HG02938 (cell line): ENCODE results near the gene EYA2.
"Not testable (repeated sequence)": the region's sequence is repeated elsewhere in the genome, so short reads cannot be mapped to it uniquely, and the experiment has no call there.

Experiments used
- ATAC-seq: cut with Tn5 transposase; IDR thresholded peaks from one replicate; pipeline ENCODE4 v1.9.1; 2021; ENCODE audit warnings: mild to moderate bottlenecking, moderate library complexity; ENCODE audit not compliant: unreplicated experiment

Gene EYA2

DNA sequence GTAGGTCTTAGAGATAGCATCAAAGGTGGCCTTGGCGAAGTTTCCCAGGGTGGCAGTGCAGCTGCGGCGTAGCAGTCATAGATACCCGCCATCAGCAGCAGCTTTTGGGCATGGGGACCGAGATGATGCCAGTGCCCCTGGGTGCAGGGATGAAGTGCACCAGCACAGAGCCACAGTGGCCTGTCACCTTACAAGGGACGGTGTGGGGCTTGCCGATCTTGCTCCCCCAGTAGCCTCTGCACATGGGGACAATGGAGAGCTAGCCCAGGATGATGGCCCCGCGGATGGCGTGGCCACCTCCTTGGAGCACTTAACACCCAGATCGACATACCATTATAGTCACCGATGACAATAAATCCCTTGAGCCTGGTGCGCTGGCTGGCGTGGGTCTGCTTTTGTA is 266.3 kb downstream of the EYA2 start:
- ATAC-seq: no peak

DNA sequence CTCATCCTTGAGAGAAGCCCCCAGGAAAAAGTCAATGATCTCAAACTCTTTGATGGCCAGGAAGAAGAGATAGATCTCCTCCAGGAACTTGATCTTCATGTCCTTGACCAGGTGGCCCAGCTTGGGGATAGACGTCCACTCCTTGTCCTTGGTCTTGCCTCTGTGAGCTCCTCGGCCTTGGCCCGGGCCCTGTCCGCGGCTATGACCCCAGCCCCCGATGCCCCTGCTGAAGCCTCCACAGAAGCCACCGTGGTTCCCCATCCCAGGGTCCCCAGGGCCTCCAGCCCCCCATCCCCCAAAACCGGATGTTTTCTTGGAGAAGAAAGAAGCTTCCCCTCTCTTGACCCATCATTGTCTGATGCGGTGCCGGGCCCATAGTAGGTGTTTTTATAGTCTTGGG is 266.8 kb downstream of the EYA2 start:
- ATAC-seq: no peak

- ATAC-seq: no peak
Measured at GRCh38 chr20:47164140-47164539, 269.5 kb downstream of the EYA2 start.

GRCh38 chr20:47165376-47165865 is 270.8 kb downstream of the EYA2 start:
- ATAC-seq: no peak

- ATAC-seq: no peak
Measured at GRCh38 chr20:47167846-47168245, 273.2 kb downstream of the EYA2 start.

- no peak for ATAC-seq
Measured at GRCh38 chr20:47172579-47172978, 277.9 kb downstream of the EYA2 start.

DNA sequence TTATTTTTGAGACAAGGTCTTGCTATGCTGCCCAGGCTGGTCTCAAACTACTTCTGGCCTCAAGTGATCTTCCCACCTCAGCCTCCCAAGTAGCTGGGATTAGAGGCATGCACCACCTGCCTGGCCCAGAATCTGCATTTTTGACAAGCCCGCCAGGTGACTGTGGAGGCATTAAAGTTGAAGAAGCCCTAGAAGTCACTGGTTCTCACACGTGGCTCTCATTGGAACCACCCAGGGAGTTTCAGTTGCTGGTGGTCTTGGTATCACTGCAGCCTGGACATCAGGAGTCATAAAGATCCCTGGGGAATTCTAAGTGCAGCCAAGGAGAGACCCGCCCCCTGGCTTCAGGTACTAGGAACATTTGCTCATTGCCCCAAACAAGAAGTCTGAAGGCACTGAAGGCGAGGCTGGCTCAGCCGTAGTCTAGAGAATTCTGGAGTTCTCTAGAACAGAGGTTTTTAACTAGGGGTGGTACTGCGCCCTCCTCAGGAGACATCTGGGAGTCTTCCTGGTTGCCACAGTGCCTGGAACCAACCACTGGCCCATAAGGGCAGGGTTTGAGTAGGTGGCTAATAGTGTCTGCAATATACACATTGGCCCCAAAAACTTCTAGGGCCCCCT is 279.1 kb downstream of the EYA2 start:
- no peak for ATAC-seq

- ATAC-seq: no peak
Measured at GRCh38 chr20:47174456-47175243, 280.0 kb downstream of the EYA2 start.

- no peak for ATAC-seq
Measured at GRCh38 chr20:47175493-47175892, 280.9 kb downstream of the EYA2 start.

- ATAC-seq: not testable (repeated sequence)
Measured at GRCh38 chr20:47176217-47176616, 281.6 kb downstream of the EYA2 start.

GRCh38 chr20:47178277-47178676 is 283.6 kb downstream of the EYA2 start:
- ATAC-seq: no peak

DNA sequence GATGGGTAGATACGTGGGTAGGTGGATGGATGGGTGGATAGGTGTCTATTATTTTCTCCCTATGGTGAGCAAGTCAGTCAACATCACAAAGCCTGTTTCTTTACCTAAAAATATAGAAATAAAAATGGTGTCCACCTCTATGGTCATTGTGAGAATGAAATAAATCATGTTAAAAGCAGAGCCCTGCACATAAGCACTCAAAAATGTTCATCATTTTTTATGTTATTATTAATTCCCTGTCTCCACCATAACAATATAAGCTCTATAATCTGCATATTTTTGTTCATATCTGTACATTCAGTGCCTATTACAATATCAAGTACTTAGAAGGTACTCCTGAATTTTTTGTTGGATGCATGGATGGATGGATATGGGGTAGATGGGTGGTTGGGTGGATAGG is 284.2 kb downstream of the EYA2 start:
- ATAC-seq: no peak

DNA sequence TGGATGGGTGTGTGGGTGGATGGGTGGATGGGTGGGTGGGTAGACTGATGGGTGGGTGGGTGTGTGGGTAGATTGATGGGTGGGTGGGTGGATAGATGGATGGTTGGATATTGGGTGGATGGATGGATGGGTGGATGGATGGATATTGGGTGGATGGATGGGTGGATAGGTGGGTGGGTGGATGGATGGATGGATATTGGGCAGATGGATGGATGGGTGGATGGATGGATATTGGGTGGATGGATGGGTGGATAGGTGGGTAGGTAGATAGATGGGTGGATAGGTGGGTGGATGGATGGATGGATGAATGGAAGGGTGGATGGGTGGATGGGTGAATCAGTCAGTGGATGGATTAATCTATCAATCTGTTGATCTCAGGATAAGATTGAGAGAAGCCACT is 284.6 kb downstream of the EYA2 start:
- ATAC-seq: no peak

- ATAC-seq: no peak
Measured at GRCh38 chr20:47181056-47181862, 286.6 kb downstream of the EYA2 start.

- ATAC-seq: no peak
Measured at GRCh38 chr20:47183367-47183766, 288.7 kb downstream of the EYA2 start.

GRCh38 chr20:47187450-47188195 is 293.0 kb downstream of the EYA2 start:
- ATAC-seq: no peak

GRCh38 chr20:47188540-47188939 is 293.9 kb downstream of the EYA2 start:
- ATAC-seq: no peak

GRCh38 chr20:47189060-47189459 is 294.4 kb downstream of the EYA2 start:
- ATAC-seq: no peak

- ATAC-seq: no peak
Measured at GRCh38 chr20:47191074-47191673, 296.5 kb downstream of the EYA2 start.

GRCh38 chr20:47191956-47192355 is 297.3 kb downstream of the EYA2 start:
- no peak for ATAC-seq
